HG02885 (cell line): ENCODE data around the gene PINK1.
"Not testable (repeated sequence)": the region's sequence is repeated elsewhere in the genome, so short reads cannot be mapped to it uniquely, and the experiment has no call there.

Experiments used
- ATAC-seq: cut with Tn5 transposase; IDR thresholded peaks from one replicate; pipeline ENCODE4 v1.9.1; 2021; ENCODE audit warnings: mild to moderate bottlenecking; ENCODE audit not compliant: unreplicated experiment, poor library complexity

PINK1 gene

DNA sequence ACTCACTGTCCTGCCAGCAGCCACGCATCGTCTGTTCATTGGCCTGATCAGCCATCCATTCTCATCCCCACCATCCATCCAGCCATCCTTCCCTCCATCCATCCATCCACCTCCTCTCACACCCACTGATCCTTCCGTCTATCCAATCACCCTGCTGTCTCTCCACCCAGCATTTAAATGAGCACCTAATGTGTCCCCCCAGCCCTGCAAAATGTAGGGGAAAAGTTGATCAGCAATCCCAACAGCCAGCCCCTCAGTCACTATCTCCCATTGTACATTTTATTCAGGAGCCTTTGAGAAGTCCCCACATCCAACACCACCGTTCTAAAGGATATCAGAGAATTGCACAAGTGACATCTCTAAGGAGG, 39.0 kb downstream of the PINK1 start:
- ATAC-seq: no peak

DNA sequence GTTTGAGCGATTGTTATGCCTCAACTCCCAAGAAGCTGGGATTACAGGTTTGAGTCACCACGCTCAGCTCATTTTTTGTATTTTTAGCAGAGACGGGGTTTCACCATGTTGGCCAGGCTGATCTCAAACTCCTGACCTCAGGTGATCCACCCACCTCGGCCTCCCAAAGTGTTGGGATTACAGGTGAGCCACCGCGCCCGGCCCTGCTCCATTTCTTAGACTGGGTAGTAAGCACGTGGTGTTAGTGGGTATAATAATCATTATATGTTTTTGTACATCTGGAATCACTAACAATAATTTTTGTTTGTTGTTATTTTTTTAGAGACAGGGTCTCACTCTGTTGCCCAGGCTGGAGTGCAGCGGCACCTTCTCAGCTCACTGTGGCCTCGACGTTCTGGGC, 40.4 kb downstream of the PINK1 start:
- not testable (repeated sequence) for ATAC-seq

DNA sequence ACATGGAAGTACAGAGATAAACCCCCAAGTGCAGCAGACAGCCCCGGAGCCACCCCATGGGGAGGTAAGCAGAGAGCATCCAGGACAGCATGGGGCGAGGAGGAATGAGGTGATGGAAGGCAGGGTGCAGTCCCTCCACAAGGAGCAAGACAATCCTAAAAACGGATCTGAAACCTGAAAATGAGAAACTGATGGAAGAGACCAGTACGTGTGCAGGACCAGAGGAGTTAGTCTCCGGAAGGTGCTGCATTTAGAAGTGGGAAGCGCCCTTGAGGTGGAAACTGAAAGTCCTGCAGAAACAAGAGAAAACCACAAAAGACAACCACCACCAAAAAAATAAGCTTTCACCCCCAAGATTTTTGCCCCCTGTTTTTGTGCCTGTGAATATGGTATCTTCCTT, 45.3 kb downstream of the PINK1 start:
- no peak for ATAC-seq

DNA sequence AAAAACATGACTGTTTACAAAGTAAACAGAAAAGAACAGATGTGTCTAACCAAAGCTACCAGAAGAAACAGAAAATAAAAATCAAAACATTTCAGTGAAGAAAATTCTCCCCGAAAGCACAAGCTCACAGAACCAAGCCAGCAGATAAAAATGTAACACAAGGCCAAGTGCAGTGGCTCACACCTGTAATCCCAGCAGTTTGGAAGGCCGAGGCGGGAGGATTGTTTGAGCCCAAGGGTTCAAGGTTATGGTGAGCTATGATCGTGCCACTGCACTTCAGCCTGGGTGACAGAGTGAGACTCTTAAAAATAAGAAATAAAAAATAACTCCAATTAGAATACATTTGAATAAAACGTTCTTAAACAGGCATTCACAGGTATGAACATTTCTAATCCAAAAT, 47.0 kb downstream of the PINK1 start:
- no peak for ATAC-seq

DNA sequence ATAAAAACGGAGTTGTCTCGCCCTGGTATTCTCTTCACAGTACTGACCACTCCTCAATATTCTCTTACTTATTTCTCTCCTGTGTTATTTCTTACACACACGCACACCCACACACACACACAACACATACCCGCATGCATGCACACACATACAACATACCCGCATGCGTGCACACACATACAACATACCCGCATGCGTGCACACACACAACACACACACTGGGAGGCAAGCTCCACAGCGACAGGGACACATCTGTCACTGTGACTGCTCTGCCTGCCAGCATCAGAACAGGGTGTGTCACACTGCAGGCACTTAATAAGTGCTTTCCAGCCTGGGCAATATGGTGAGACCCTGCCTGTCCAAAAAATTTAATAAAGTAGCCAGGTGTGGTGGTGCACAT, 48.7 kb downstream of the PINK1 start:
- ATAC-seq: no peak

DNA sequence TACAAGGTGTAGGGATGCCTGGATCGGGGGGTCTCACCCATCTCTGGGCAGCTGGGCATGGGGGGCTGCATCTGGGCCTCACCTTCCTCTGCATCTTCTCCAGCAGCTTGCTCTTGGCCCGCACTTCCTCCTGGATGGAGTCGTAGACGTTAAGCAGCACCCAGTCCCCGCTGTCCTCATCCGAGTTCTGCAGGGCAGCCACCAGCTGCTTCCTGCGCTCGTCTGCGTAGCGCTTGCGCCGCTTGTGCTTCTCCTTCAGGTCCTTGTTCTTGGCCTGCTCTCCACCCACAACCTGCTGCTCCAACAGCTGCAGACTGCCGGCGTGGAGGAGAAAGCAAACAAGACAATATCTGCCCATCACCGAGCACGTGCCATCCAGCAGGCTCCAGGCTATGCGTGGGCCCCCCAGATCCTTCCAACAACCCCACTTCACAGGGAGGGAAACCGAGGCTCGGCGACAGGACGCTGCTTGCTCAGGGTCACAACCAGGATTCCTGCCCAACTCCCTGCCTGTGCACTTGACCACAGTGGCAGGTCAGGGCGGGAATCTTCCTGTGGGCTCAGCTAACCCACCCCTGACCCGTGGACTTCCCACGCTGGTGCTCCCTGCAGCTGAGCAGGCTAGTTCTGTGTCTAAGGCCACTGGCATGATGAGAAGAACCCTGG, 49.4 kb downstream of the PINK1 start:
- no peak for ATAC-seq

DNA sequence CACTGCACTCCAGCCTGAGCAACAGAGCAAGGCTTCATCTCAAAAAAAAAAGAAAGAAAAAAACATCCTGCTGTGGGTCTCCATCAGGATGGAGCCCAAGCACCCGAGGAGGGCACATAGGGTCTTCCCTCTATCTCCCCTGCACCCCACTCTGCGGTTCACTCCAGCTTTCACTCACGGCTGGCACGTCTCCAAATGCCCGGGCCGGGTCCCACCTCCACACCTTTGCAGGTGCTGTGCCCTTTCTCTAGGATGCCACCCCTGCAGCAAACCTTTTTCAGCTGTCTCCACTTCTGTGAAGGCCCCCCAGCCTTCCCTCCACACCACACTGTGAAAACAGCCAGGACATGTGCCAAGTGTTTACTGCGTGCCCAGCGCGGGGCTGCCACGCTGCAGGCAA, 50.4 kb downstream of the PINK1 start:
- ATAC-seq: no peak

DNA sequence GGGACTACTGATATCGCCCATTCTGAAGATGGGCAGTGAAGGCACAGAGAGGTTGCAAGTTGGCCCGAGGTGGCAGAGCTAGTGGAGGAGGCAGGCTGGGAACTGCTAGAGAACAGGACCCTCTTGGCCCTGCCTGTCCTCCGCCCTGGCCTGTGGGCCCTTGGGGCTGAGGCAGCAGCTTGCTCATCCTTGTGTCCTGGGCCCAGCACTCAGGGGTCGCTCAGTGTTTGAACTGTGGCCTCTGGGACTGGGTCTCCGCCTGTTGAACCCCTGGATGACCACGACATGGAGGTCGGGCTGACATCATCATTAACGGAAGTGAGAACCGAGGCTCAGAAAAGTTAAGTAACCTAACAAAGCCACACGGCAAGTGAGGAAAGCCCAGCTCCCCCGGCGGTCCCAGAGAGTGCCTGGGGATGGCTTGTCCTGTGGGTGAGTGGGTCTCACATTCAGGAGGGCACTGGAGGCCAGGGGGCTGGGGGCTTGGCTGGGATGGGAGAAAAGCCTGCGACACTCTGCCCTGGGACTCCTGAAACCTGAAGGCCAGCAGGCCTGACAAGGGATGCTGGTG, 50.9 kb downstream of the PINK1 start:
- ATAC-seq: no peak

DNA sequence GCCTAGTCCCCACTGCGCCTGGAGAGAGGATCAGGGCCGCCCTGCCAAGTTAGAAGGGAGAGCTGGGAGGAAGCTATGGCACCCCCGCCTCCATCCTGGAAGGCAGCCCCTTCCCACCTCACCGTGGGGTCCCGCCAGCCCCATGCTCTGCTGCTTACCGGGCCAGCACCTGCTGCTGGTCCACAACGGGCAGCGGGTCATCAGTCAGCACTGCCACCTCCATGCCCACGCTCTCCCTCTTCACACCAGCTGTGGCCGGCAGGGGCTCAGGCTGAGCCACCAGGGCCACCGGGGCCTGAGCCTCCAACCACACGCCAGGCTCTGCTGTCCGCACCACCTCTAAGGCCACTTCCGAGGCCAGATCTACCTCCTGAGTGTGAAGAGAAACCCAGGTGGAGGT, 51.4 kb downstream of the PINK1 start:
- no peak for ATAC-seq

DNA sequence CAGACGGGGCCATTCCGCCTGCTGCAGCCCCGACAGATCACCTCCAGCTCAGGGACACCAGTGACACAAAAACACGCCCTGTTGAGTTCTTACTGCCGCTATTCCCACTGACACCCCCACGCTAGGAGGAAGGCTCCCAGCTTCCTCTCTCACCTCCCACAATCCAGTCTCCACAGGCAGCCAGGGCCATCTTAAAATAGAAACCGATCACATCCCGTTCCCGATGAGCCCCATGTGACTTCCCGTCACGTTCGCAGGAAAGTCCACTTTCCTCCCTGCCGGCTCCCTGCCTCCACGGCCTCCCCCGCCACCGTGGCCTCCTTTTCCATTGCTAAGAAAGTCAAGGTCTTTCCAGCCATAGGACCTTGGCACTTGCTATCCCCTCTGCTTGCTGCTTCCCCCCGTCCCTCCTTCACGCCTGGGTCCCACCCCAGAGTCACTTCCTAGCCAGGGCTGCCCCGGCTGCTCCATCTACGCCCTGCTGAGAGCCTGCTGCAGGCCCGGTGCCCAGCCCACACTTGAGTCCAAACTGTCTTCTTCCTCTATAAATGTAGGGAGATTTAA, 51.9 kb downstream of the PINK1 start:
- no peak for ATAC-seq

DNA sequence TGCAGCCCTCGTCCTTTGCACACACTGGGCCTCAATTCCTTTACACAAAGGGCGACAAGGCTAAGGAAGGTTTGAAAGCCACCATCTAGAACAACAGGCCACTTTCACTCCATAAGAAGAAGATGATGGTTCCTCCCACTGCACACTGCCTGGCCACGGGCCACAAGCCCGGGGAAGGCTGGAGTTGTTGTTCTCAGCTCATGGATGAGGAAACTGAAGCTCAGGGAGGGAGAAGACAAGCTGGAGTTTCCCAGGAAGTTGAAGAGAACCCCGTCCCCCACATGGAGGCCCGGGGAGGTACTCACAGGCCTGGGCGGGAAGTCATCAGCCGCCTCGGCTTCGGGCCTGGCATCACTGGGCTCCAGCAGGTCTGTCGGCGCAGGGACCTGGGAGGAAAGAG, 52.5 kb downstream of the PINK1 start:
- no peak for ATAC-seq

DNA sequence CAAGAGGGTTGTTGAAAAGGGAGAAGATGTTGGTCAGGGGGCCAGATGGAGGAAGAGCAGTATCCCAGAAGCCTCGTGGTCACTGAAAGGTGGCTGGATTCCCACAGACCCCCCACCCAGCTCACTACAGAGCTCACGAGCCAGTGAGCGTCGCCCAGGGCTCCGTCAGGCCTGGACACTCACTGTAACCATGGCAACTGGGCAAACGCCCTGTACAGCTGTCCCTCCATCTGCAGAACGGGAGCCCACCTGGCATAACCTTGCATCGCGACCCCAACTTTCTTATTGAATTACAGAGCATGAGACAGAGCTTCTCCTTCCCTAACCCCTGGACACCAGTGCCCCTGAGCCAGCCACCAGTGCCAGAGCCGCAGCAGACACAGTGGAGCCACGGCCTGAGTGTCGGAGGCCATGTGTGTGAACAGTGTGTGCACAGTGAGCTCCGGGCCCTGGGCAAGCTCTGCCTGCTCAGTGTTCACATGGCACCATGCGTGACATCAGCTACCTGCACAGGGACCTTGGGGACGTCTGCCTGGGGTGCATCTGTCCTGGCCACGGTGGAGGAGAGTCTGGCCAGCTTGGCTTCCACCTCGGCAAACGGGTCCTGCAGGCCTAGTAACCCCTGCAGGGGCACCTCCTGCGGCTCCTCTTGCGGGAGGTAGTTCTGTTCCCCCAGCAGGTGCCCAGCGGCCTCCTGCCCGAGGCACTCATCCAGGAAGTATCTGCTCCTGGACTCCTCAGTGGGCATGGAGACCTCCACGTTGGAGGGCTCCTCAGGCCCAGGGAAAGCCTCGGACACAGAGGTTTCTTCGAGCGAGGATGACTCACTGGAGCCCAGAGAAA, 53.8 kb downstream of the PINK1 start:
- ATAC-seq: no peak

DNA sequence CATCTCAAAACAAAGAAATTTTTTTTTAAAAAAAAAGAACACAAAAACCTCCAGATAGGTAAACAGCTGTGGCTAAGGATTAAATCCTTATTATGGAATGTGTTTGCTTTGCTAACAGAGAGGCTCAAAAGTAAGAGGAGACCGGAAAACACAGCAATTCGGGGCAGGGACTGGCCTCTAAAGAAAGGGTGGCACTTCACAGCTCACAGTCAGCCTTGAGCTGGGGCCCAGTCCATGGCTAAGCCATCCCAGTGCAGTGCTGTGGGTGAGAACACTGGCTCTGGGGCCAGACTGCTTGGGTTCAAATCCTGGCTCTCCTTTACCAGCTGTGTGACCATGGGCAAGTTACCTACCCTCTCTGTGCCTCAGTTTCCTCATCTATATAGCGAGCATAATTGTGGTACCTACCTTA, 56.4 kb downstream of the PINK1 start:
- ATAC-seq: no peak

DNA sequence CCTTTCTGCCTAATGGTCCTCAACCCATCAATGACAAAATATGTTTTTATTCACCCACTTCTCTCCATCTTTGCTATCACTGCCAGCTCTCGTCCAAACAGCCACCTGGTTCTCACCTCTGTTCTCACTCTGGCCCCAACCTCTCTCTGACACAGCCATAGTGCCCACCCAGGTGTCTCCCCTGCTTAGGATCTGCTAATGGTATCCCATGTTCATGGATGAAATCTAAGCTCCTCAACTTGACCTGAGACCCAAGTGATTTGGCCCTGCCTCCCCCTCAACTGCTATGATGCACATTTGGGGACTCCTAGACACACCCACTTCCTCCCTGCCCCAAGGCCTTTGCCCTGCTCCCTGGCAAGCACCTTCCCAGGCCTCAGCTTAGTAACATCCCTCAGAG, 58.6 kb downstream of the PINK1 start:
- ATAC-seq: no peak

DNA sequence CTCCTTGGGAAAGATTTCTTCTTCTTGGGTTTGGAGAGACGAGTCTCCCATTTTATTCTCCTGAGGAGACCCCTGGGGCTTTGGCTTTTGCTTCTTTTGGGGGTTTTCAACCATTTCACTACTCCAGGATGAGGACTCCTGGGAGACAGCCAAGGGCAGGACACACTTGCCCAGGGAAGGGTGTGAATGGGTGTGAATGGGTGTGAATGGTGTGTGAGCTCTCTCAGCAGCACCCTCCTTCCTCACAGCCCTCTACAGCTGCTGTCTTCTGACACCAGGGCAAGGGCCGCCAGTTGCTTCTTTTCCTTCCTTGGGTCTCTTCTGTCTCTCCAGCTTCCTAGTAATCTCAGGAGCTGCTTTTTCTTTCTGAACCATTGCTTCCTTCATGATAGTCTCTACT, 60.4 kb downstream of the PINK1 start:
- ATAC-seq: no peak

DNA sequence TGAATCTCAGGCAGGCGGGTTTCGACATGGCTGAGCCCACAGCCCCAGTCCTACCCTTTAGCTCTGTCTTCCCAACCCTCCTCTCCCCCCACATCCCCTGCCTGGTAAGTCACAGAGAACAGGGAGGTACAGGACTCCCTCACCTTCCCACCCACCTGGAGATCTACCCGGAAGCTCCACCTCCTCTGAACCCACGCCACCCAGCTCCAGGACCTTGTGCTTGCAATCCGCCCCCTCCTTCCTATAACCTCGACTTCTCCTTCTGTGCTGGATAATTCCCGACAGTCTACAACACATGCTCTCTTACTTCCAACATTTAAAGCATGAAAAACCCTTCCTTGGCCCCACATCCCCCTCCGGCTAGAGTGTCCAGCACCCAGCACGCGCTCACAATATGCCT, 62.3 kb downstream of the PINK1 start:
- no peak for ATAC-seq

DNA sequence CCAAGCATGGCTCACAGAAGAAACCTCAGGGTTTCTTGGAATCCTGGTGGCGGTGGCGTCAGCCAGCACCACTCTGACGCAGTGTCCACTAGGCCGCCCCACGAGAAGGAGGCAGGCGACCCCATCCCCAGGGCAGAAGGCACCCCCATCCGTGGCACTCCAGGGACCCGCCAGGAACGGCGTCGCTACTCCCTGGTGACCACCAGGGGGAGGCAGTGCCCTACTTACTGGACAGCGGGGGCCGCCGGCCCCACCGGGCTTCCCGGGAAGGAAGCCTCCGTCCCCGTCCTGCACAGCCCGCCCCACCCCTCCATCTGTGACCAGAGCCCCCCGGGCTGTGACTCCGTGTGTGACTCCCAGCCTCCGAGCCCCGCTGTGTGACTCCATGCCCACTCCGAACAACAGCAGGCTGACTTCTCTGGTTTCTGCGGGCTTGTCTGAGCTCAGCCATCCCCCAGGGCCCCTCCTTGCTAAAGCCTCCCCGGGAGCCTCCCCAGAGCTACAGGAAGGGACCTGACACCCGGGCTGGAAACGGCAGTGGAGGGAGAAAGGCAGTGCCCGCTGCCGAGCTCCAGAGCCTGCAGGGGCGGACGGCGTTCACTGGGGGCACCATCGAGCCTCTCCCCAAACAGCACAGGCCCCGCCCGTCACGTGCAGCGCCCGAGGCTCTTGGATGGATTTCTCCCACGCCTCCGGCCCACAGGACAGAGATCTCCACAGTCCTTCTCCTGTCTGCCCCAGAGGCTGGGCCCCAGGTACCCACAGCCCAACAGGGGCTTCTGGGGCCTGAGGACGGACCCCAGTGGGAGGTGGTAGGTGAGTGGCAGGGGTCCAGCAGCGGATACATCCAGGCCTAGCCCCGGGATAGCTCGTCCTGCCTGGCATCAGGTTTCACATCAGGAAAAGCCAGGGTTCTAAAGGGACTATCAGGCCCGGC, 63.4 kb downstream of the PINK1 start:
- peak; percentile 69 for ATAC-seq

DNA sequence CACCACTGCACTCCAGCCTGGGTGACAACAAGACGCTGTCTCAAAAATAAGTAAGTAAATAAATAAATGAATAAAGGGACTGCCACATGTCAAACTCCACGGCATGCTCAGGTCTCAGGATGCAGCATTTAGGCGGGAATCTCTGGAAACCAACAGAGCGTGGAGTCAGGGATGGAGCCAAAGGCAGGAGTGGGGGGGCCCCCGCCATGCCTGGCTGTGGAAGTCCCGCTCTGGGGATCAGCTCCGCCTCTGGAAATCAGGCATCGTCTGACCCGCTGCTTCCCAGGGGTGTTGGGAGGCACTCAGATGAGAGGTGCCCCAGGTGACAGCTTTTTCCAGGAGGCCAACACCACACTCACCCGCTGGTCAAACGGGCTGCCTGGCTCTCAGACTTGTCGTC, 64.3 kb downstream of the PINK1 start:
- ATAC-seq: no peak

DNA sequence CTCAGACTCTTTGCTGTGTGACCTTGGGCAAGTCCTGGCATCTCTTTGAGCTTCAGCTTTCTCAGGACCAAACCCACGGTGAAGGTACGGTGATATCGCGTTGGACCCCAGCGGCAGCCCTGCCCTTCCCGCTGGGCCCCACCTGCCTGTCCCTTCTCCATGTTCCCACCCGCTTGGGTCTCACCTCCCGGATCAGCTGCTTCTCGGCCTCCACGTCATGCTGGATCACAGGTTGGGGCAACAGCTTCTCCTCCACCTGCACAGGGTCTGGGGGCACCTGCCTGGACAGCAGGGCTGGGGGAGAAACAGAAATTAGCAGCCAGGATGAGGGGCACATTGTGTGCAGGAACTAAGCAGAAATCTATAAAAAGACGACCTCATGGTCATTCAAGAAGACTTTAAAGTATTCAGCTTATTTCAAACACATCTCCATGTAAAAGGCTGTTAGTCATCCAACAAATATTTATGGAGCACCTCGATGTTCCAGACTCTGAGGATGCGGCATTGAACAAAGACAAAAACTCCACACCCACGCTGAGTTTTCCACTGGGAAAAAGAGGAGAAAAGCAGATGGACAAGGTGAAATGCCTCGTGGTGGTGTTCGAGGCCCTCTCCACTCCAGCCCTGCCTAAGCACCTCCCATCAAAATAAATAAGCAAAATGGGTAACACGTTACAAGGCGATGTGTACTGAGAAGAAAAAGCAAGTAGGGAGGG, 65.1 kb downstream of the PINK1 start:
- ATAC-seq: no peak

DNA sequence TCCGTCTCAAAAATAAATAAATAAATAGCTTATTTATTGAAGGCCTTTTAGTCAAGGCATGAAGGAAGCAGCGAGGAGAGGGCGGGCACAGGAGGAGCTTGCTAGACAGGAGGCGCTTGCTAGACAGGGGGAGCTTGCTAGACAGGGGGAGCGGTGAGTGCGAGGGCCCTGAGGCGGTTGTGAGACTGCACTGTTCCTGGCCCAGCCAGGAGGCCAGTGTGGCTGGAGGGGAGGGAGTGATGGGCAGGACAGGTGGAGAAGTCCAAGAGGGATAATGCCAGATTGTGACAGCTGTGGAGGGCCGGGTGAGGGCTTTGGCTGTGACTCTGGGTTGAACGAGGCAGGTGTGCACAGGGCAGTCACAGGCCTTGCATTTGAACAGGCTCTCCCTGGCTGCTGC, 66.3 kb downstream of the PINK1 start:
- no peak for ATAC-seq
